Loucy (cell line): ENCODE measurements around the gene LAMB1.

Experiments used
- H2AFZ ChIP-seq: fragments of 200-600 bp; sonication (generic); 2 replicates; pipeline ENCODE4 v1.6.0; 2016; ENCODE audit warnings: antibody characterized with exemption, mild to moderate bottlenecking, low read length, moderate library complexity
- H3F3A ChIP-seq: fragments of 200-600 bp; 2 replicates; pipeline ENCODE4 v1.6.0; 2016; ENCODE audit warnings: antibody characterized with exemption, low read depth, mild to moderate bottlenecking
- H3K27me3 ChIP-seq: fragments of 200-600 bp; sonication (generic); 2 replicates; pipeline ENCODE4 v1.6.1; 2014; ENCODE audit warnings: low read length, mild to moderate bottlenecking; ENCODE audit not compliant: insufficient read depth, poor library complexity, severe bottlenecking
- H3K36me3 ChIP-seq: fragments of 200-600 bp; sonication (generic); 2 replicates; pipeline ENCODE4 v1.6.1; 2016; ENCODE audit warnings: low read length; ENCODE audit not compliant: insufficient read depth
- H3K4me1 ChIP-seq: fragments of 200-600 bp; sonication (generic); 2 replicates; pipeline ENCODE4 v1.5.1; 2014; ENCODE audit warnings: low read length, mild to moderate bottlenecking; ENCODE audit not compliant: insufficient read depth, poor library complexity, severe bottlenecking
- H3K4me2 ChIP-seq: fragments of 200-600 bp; sonication (generic); 2 replicates; pipeline ENCODE4 v1.6.0; 2014; ENCODE audit warnings: antibody characterized with exemption, low read length, low read depth, mild to moderate bottlenecking; ENCODE audit not compliant: poor library complexity, severe bottlenecking
- H3K4me3 ChIP-seq: fragments of 200-600 bp; sonication (generic); 2 replicates; pipeline ENCODE4 v1.5.1; 2014; ENCODE audit warnings: low read length, mild to moderate bottlenecking, mixed read lengths; ENCODE audit not compliant: poor library complexity, severe bottlenecking
- H3K79me2 ChIP-seq: fragments of 200-600 bp; sonication (generic); 2 replicates; pipeline ENCODE4 v1.6.1; 2014; ENCODE audit warnings: low read length; ENCODE audit not compliant: insufficient read depth
- H3K9ac ChIP-seq: fragments of 200-600 bp; sonication (generic); 2 replicates; pipeline ENCODE4 v1.6.0; 2014; ENCODE audit warnings: mild to moderate bottlenecking, low read depth, low read length, moderate library complexity; ENCODE audit not compliant: poor library complexity, severe bottlenecking
- H3K9me2 ChIP-seq: fragments of 200-600 bp; sonication (generic); replicated peaks from 2 replicates; pipeline ENCODE4 v1.6.1; 2016; ENCODE audit warnings: low read depth, low read length, mixed read lengths
- H3K9me3 ChIP-seq: fragments of 200-600 bp; sonication (generic); 2 replicates; pipeline ENCODE4 v1.6.1; 2014; ENCODE audit warnings: mild to moderate bottlenecking, antibody characterized with exemption, low read length, low read depth; ENCODE audit not compliant: insufficient read depth
- H4K20me1 ChIP-seq: fragments of 200-600 bp; sonication (generic); 2 replicates; pipeline ENCODE4 v1.6.0; 2014; ENCODE audit warnings: antibody characterized with exemption, low read length, mild to moderate bottlenecking; ENCODE audit not compliant: insufficient read depth, poor library complexity, severe bottlenecking
- CTCF ChIP-seq: fragments of 200-600 bp; sonication (generic); conservative IDR thresholded peaks from 2 replicates; pipeline ENCODE4 v1.5.1; 2014; ENCODE audit warnings: mild to moderate bottlenecking, antibody characterized with exemption, low read length
- EZH2phosphoT487 ChIP-seq: fragments of 200-600 bp; IDR thresholded peaks from 2 replicates; pipeline ENCODE4 v1.6.1; 2018; ENCODE audit warnings: antibody characterized with exemption, mild to moderate bottlenecking, moderate library complexity, borderline replicate concordance

LAMB1 gene

DNA sequence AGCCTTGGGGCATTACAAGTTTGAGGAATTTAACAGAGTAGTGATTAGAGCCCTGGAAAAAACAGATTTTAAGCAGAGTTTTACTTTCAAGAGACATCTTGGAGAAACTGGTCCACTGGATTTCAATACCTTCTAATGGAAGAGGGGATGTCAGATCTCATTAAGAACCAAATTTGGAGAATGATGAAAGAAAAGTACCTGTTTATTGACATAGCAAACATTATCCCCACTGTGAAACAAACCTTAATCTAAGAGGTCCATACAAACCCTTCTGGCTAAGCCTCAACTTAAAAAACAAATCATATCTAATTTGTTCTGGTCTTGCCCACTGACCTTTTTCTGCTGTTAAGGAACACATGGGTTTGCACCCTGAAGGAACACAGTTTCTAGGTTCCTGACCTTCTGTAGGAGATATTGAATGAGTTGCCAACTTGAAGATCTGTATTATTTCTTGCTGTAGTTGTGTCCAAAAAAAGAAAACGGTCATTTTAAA is 53.5 kb downstream of the LAMB1 start:
- no peak overlapping the region for H3K9ac ChIP-seq
- no peaks in the 10 kb centered on the region for H3K36me3 ChIP-seq
- TF ChIP-seq CTCF (no peak), EZH2phosphoT487 (no peak)
- no peaks in the 10 kb centered on the region for H3K79me2 ChIP-seq
- H4K20me1 ChIP-seq, result no peaks in the 10 kb centered on the region
- H3K4me1 ChIP-seq, result no peaks in the 10 kb centered on the region
- H3K4me3 ChIP-seq, result no peak overlapping the region
- no peaks in the 10 kb centered on the region for H3K9me3 ChIP-seq
- no peaks in the 10 kb centered on the region for H3K27me3 ChIP-seq
- H2AFZ ChIP-seq, result no peak overlapping the region
- no peaks in the 10 kb centered on the region for H3K9me2 ChIP-seq
- H3K4me2 ChIP-seq, result no peak overlapping the region
- H3F3A ChIP-seq, result no peaks in the 10 kb centered on the region

- Histone ChIP-seq H3F3A (no peaks in the 10 kb centered on the region), H3K4me3 (no peak overlapping the region), H3K9ac (no peak overlapping the region), H4K20me1 (no peaks in the 10 kb centered on the region), H2AFZ (no peak overlapping the region), H3K4me1 (no peaks in the 10 kb centered on the region), H3K9me2 (no peaks in the 10 kb centered on the region), H3K9me3 (no peaks in the 10 kb centered on the region), H3K27me3 (no peaks in the 10 kb centered on the region), H3K79me2 (no peaks in the 10 kb centered on the region), H3K36me3 (no peaks in the 10 kb centered on the region), H3K4me2 (no peak overlapping the region)
- TF ChIP-seq EZH2phosphoT487 (no peak), CTCF (no peak)
Observed at GRCh38 chr7:107948645-107949442, 54.1 kb downstream of the LAMB1 start.

GRCh38 chr7:107946881-107947280 is 56.1 kb downstream of the LAMB1 start:
- Histone ChIP-seq H3K4me1 (no peaks in the 10 kb centered on the region), H3K36me3 (no peaks in the 10 kb centered on the region), H3K27me3 (no peaks in the 10 kb centered on the region), H3K9ac (no peak overlapping the region), H3K79me2 (no peaks in the 10 kb centered on the region), H3F3A (no peaks in the 10 kb centered on the region), H2AFZ (no peak overlapping the region), H3K4me3 (no peak overlapping the region), H3K9me3 (no peaks in the 10 kb centered on the region), H4K20me1 (no peaks in the 10 kb centered on the region), H3K9me2 (no peaks in the 10 kb centered on the region), H3K4me2 (no peak overlapping the region)
- no peak for TF ChIP-seq EZH2phosphoT487
- no peak for TF ChIP-seq CTCF
